Measurements from ENCODE around the gene C15orf40. TPM values are rescaled to one million over a fixed set of nuclear protein-coding genes. Genes with fewer than 3 reads are reported as not detected.

Gene C15orf40
- total RNA-seq, 1 experiment from 2014 or later, result 27.5 TPM

GRCh38 chr15:83011271-83012075, at the start of gene C15orf40 (continued):
- TF ChIP-seq ESRRA (CRISPR knock-in tag; IDR thresholded peaks at IDR 0.05; ENCODE audit: borderline replicate concordance) (no peak), CTCF (IDR thresholded peaks at IDR 0.05) (no peak; the same call in 1 of the 2 replicates), CDX4 (CRISPR knock-in tag; IDR thresholded peaks at IDR 0.05; ENCODE audit: borderline replicate concordance) (no peak), OVOL2 (CRISPR knock-in tag; IDR thresholded peaks at IDR 0.05; ENCODE audit: borderline replicate concordance) (no peak), MYBL2 (CRISPR knock-in tag; IDR thresholded peaks at IDR 0.05) (peak; percentile 90), ZNF263 (CRISPR knock-in tag; IDR thresholded peaks at IDR 0.05; ENCODE audit: low read depth) (no peak), ZBTB43 (CRISPR knock-in tag; IDR thresholded peaks at IDR 0.05) (peak; percentile 61), PREB (CRISPR knock-in tag; IDR thresholded peaks at IDR 0.05; ENCODE audit: borderline replicate concordance) (no peak), AFF4 (CRISPR knock-in tag; IDR thresholded peaks at IDR 0.05; ENCODE audit: borderline replicate concordance) (peak; percentile 91; the same call in 1 of the 2 replicates), ZSCAN18 (CRISPR knock-in tag; IDR thresholded peaks at IDR 0.05) (no peak), GABPB1 (CRISPR knock-in tag; IDR thresholded peaks at IDR 0.05) (peak; percentile 93), ETV6 (CRISPR knock-in tag; IDR thresholded peaks at IDR 0.05) (peak; percentile 91), HMGXB4 (CRISPR knock-in tag; IDR thresholded peaks at IDR 0.05) (peak; percentile 97), FOXP4 (CRISPR knock-in tag; IDR thresholded peaks at IDR 0.05) (peak; percentile 91), NR2C2 (CRISPR knock-in tag; IDR thresholded peaks at IDR 0.05) (0 out of 2 replicates have a peak, but pooled peaks have one; percentile 42), PRDM15 (CRISPR knock-in tag; IDR thresholded peaks at IDR 0.05) (peak; percentile 64), JUN (CRISPR knock-in tag; IDR thresholded peaks at IDR 0.05) (no peak), NR1H2 (CRISPR knock-in tag; IDR thresholded peaks at IDR 0.05) (no peak), ZNF423 (CRISPR knock-in tag; IDR thresholded peaks at IDR 0.05) (no peak)

All from WTC11 (cell line).